ENCODE results near the gene IPO5. TPM values are rescaled to one million over a fixed set of nuclear protein-coding genes. Genes with fewer than 3 reads are reported as not detected.

Gene IPO5
- total RNA-seq, 1 experiment from 2014 or later = 88.4 TPM

DNA sequence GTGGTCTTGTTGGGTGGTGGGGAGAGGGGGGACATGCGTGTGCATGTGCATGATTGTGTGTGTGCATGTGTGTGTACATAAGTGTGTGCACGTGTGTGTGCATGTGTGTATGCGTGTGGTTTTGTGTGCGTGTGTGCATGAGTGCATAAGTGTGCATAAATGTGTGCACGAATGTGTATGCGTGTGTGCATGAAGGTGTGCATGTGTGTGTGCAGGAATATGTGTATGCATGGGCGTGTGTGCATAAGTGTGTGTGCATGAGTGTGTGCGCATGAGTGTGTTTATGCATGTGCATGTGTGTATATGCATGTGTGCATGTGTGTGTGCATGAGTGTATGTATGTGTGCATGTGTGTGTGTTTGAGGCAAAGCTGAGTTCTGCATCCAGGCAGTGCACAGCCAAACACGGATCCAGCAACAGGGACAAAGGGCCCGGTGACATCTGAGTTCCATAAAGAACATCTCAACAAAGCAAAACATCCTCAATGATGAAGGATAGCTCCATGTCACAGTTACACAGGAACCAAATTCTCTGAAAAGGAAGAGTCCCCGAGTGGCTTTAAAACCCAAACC is 103.5 kb downstream of the IPO5 start:
- no peak for DNase-seq (ENCODE audit: low spot score)

DNA sequence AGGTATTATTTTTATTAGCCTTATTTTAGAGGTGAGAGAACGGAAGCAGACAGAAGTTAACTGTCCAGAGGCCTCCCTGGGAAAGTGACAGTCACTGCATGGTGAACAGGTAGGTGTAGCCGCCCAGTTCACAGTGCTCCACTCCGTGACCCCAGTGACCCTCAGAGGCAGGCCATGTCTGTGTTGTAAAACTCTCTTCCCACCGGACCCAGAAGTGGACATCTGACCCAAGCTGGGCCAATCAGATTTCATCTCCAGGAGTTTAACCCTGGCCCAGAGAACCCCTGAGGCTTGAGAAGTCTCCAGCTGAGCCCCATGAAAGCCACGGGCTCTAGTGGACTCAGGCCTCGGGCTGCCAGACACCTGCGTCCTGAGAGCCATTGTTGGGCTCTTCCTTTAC is 105.8 kb downstream of the IPO5 start:
- DNase-seq (ENCODE audit: low spot score) = no peak

DNA sequence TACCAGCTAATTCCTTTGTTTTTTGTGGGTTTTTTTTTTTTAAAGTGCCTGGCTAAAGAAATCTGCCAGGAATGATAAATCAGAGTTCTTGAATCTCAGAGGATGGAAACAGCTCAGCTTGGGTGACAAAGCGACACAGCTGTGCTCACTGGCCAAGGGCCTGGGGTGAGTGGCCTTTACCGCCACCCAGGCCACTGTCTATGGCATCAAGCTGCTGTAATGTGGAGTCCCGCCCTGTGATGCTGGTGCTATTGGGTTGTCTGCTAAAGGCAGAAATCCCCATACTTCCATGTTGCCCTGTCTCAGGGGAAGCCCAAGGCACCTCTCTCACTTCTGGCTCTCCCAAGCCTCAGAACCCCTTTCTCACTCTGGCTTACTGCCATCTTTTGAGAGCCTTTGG is 106.8 kb downstream of the IPO5 start:
- DNase-seq (ENCODE audit: low spot score) = no peak

DNA sequence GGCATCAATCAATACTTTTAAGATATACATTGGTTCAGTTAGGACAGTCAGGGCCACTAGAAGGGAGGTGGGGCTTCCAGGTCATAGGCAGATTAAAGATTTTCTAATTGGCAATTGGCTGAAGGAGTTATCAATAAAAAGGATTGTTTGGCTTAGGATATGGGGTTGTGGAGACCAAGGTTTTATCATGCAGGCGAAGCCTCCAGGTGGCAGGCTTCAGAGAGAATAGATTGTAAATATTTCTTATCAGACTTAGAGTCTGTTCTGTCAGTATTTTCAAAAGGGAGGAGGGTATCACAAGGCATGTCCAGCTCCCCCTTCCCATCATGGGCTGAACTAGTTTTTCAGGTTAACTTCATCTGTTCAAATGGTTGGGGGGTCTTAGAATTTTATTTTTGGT is 112.0 kb downstream of the IPO5 start:
- no peak for DNase-seq (ENCODE audit: low spot score)

DNA sequence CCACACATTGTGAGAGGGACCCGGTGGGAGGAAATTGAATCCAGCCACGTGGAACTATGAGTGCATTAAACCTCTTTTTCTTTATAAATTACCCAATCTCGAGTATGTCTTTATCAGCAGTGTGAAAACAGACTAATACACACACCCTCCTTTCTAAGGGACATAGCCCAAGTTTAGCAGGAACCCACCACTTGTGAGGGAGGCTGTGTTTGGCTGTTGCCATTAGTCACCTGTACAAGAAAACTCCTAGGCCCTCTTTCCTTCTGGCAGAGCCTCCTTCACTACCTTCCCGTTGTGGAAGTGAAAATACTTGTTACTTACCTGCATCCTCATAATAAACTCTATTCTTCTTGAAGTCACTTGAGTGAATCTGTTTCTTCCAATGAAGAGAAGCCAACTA is 113.2 kb downstream of the IPO5 start:
- DNase-seq (ENCODE audit: low spot score) = no peak

DNA sequence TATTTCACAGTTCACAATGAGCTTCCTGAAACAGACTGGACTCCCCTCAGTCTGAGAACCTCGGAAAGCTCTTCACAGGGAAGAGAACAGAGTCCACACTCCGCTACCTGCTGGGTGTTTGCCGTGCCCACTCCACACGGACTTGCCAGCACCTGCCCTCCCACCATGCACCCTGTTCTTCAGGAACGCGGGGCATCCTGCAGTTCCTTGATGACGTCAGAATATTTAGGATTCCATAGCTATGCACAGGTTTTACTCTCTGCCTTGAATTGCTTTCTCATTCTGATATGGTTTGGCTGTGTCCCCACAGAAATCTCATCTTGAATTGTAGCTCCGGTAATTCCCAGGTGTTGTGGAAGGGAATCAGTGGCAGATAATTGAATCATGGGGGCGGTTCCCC is 115.0 kb downstream of the IPO5 start:
- DNase-seq (ENCODE audit: low spot score) = no peak

DNA sequence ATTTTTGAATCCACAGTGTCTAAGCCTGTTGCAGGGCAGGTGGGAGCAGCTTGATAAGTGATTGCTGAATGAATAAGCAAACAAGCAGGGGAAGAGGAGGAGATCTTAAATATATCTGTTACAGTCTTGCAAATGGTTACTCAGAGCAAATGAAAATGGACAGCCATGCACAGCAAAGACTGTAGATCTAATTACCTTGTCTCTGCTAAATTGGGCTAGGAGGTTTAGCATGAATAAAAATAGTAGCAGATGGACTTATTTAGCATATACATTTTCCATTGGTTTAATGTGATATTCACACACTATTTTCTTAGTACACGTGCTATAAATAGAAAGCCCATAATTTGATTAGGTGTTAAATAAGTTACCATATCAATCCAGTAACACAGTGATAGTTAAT is 116.5 kb downstream of the IPO5 start:
- DNase-seq (ENCODE audit: low spot score) = no peak

DNA sequence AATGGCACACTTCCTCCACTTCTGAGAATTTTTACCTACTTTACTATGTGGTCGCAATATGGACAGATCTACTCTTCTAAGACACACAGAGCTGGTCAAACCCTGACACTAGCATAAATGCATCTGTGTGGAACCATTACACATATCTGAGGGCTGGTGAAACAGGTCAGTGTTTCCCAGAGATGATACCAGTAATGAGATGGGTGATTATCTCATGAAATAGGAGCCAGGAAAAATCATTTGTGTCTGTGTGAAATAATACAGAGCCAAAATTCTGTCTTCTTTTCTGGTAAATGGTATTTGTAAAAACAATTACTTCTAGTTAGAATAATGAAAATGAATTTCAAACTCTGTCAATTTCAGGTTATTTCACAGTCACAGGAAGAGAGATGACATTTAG is 117.8 kb downstream of the IPO5 start:
- no peak for DNase-seq (ENCODE audit: low spot score)

DNA sequence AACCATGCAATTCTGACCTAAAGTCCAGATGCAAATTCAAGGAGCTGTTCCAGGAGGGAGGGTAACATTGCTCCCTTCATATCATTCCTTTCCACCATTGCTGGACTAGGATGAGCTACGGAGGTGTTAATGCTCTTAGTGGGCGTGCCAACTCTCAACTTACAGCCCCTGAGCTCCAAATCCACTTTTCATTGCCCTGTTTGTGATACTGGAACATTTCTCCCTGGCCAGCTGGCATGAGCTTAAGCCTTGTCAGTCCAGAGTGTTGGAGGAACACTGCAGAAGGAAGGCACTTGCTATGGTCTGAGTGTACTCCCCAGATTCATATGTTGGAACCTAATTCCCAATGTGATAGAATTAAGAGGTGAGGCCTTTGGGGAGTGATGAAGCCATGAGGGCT is 119.0 kb downstream of the IPO5 start:
- no peak for DNase-seq (ENCODE audit: low spot score)

Other genes starting within 250 kb of the IPO5 start
- gene FARP1, start 189.4 kb downstream of the IPO5 start, total RNA-seq (2014; rRNA removed; shearing (Covaris generic)) = 6.3 and 12.8 TPM in 2 replicates
- gene RNF113B, start 223.6 kb downstream of the IPO5 start, total RNA-seq (2014; rRNA removed; shearing (Covaris generic)) = not detected in 2 replicates